ENCODE data around the gene PRDM10.

DNA sequence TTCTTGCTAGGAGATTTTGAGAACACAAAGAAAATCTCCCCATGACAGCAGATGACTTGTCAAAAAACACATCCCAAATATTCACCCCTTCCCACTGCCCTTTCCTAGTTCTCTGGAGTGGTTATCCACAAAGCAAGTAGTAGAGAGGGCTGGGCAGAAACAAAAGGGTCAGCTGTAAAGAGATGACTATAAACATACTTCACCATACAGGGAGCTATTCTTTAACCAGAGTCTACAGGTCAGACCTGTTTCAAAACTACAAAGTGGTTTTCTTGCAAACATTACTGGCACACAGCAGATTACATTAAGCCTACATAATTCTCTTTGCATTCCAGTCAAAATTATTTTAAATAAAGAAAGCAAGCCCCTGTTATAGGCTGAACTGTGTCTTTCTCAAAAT lies 59.6 kb downstream of the PRDM10 start:
- TF ChIP-seq POLR2AphosphoS5 (IDR thresholded peaks at IDR 0.05; ENCODE audit: low read depth, low read length) (no peak), SIN3A (IDR thresholded peaks at IDR 0.05; ENCODE audit: borderline replicate concordance, insufficient read depth, low read length) (no peak), TAF1 (IDR thresholded peaks at IDR 0.05; ENCODE audit: borderline replicate concordance, insufficient read depth, low read length) (no peak), FOXP2 (optimal IDR thresholded peaks at IDR 0.05; ENCODE audit: borderline replicate concordance, extremely low read depth, extremely low read length, insufficient read depth) (no peak)
- TF ChIP-seq, protein P1, sequence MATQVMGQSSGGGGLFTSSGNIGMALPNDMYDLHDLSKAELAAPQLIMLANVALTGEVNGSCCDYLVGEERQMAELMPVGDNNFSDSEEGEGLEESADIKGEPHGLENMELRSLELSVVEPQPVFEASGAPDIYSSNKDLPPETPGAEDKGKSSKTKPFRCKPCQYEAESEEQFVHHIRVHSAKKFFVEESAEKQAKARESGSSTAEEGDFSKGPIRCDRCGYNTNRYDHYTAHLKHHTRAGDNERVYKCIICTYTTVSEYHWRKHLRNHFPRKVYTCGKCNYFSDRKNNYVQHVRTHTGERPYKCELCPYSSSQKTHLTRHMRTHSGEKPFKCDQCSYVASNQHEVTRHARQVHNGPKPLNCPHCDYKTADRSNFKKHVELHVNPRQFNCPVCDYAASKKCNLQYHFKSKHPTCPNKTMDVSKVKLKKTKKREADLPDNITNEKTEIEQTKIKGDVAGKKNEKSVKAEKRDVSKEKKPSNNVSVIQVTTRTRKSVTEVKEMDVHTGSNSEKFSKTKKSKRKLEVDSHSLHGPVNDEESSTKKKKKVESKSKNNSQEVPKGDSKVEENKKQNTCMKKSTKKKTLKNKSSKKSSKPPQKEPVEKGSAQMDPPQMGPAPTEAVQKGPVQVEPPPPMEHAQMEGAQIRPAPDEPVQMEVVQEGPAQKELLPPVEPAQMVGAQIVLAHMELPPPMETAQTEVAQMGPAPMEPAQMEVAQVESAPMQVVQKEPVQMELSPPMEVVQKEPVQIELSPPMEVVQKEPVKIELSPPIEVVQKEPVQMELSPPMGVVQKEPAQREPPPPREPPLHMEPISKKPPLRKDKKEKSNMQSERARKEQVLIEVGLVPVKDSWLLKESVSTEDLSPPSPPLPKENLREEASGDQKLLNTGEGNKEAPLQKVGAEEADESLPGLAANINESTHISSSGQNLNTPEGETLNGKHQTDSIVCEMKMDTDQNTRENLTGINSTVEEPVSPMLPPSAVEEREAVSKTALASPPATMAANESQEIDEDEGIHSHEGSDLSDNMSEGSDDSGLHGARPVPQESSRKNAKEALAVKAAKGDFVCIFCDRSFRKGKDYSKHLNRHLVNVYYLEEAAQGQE (IDR thresholded peaks at IDR 0.05; ENCODE audit: insufficient read depth in 1 of 2, low read depth in 2 of 2, low read length in 2 of 2): no peak
